Measurements from ENCODE around the gene CILP. TPM values are rescaled to one million over a fixed set of nuclear protein-coding genes. Genes with fewer than 3 reads are reported as not detected.

CILP gene, protein sequence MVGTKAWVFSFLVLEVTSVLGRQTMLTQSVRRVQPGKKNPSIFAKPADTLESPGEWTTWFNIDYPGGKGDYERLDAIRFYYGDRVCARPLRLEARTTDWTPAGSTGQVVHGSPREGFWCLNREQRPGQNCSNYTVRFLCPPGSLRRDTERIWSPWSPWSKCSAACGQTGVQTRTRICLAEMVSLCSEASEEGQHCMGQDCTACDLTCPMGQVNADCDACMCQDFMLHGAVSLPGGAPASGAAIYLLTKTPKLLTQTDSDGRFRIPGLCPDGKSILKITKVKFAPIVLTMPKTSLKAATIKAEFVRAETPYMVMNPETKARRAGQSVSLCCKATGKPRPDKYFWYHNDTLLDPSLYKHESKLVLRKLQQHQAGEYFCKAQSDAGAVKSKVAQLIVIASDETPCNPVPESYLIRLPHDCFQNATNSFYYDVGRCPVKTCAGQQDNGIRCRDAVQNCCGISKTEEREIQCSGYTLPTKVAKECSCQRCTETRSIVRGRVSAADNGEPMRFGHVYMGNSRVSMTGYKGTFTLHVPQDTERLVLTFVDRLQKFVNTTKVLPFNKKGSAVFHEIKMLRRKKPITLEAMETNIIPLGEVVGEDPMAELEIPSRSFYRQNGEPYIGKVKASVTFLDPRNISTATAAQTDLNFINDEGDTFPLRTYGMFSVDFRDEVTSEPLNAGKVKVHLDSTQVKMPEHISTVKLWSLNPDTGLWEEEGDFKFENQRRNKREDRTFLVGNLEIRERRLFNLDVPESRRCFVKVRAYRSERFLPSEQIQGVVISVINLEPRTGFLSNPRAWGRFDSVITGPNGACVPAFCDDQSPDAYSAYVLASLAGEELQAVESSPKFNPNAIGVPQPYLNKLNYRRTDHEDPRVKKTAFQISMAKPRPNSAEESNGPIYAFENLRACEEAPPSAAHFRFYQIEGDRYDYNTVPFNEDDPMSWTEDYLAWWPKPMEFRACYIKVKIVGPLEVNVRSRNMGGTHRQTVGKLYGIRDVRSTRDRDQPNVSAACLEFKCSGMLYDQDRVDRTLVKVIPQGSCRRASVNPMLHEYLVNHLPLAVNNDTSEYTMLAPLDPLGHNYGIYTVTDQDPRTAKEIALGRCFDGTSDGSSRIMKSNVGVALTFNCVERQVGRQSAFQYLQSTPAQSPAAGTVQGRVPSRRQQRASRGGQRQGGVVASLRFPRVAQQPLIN
- not detected in 2 replicates for total RNA-seq

DNA sequence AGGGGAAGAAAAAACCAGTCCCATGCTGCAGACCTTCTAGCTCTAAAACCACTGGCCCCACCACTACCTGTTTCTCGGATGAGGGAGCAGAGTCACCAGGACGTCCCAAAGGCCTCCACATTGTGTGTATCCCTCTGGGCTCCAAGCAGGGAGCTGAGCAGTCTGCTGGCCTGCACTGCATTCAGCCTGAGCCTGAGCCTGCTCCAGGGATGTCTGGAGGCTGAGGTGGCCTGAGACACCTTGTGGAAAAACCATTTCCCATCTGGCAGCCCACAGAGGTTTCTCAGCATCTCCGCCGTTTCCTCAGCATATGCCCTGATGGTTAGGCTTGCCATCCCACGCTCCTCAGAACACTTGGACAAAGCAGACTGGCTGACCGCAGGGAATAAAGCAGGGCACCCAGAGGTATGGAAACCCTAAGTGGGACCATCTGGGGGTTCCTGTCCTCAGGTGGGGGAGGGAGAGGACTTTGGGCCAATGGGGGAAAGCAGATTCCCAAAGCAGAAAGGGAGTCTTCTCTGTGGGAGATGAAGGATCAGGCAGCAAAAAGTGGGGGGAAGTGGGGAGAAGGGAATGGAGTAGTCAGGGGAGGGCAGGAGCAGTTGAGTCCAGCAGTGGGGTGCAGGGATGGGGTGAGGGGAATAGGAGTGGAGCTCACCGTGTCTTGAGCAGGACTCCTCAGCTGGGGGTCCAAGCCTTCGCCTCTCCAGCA lies at the start of gene CILP:
CILP (minus strand) TSS at position 704 of the 712 bp plus-strand sequence. CDS start 1,718 bp downstream, outside the sequence.

DNA sequence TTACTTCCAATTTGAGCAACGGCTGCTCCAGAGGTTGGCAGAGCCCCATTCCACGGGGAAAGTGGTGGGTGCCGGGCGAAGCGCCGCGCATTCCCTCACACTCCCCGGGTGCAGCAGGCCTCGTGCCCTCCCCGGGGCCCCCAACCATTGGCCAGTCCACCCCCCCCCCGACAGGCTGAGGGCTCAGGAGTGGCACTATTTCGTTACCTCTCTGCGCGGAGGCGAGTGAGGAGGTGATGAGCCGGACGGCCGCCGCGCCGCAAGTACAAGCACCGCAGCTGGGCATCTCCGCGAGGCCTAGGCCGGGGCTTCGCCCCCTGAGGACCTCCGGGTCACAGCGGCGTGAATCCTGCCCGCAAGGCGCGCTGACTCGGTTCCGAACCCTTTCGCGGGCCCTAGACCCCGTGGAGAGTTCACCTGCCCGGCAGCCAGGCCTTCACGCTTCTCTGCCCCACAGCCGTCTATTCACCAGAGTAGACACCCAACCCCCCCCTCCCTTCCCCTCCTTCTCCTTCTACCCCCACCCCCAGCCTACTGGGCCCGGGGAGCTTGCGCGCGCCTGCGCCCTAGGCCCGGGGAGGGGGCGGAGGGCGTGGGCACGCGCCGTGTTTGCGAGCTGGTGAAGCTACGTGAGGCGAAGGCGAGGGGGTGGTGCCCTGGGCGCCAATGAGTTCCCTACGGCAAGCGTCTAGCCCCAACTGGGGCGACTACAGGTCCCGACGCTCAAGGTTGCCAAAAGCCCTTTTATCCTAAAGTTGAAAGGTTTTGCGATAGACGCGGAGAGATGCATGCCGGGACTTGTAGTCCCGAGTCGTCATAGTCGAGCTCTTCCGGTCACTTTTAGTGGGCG lies 26.2 kb downstream of the CILP start, which contains the start of gene CLPX:
CLPX (minus strand) TSS at position 475 of the 850 bp plus-strand sequence; CDS start at position 286, 189 bp downstream.

Other genes with a start within 250 kb of the CILP start
- 46.3 and 47.3 TPM in 2 replicates for gene SPG21, start 221.6 kb downstream of the CILP start, total RNA-seq
- 10.3 and 11.5 TPM in 2 replicates for gene MTFMT, start 181.8 kb downstream of the CILP start, total RNA-seq
- gene SLC51B, start 166.1 kb downstream of the CILP start, total RNA-seq = not detected in 2 replicates
- 0.09 TPM in 1 of 2 replicates, not detected in the other for gene RASL12, start 143.5 kb downstream of the CILP start, total RNA-seq
- not detected in 2 replicates for gene KBTBD13, start 134.7 kb downstream of the CILP start, total RNA-seq
- gene UBAP1L, start 96.3 kb downstream of the CILP start, total RNA-seq = 0.90 and 1.9 TPM in 2 replicates
- gene PDCD7, start 77.7 kb downstream of the CILP start, total RNA-seq = 10.3 and 12.5 TPM in 2 replicates
- gene CLPX, start 26.1 kb downstream of the CILP start, total RNA-seq = 46.3 and 48.5 TPM in 2 replicates
- 1.2 and 2.4 TPM in 2 replicates for gene PARP16, start 75.4 kb upstream of the CILP start, total RNA-seq
- gene RNU5A-1, start 84.6 kb upstream of the CILP start, total RNA-seq = not detected in 2 replicates
- gene RNU5B-1, start 93.2 kb upstream of the CILP start, total RNA-seq = not detected in 2 replicates
- not detected in 2 replicates for gene IGDCC3, start 166.5 kb upstream of the CILP start, total RNA-seq
- under 0.01 and 0.09 TPM in 2 replicates for gene IGDCC4, start 211.5 kb upstream of the CILP start, total RNA-seq

Measured in endothelial cell of coronary artery (primary cell).